HFF-Myc (cell line): ENCODE measurements around the gene SUGT1.
"Not testable (repeated sequence)": the region's sequence is repeated elsewhere in the genome, so short reads cannot be mapped to it uniquely, and the experiment has no call there.

Experiments
- DNase-seq: peaks from one replicate; pipeline ENCODE4 v3.0.0-alpha.2; 2011; ENCODE audit warnings: low read depth; ENCODE audit errors: extremely low read depth
- H3K4me3 ChIP-seq: replicated peaks from 2 replicates; pipeline ENCODE4 v1.5.1; 2011; ENCODE audit warnings: low read depth, mild to moderate bottlenecking, control low read depth, low read length
- TF ChIP-seq, protein P1 (sequence below): IDR thresholded peaks from 2 replicates; pipeline ENCODE4 v1.5.1; 2012; ENCODE audit warnings: mild to moderate bottlenecking, low read depth, low read length, control low read depth; ENCODE audit errors: missing control alignments

SUGT1 gene

DNA sequence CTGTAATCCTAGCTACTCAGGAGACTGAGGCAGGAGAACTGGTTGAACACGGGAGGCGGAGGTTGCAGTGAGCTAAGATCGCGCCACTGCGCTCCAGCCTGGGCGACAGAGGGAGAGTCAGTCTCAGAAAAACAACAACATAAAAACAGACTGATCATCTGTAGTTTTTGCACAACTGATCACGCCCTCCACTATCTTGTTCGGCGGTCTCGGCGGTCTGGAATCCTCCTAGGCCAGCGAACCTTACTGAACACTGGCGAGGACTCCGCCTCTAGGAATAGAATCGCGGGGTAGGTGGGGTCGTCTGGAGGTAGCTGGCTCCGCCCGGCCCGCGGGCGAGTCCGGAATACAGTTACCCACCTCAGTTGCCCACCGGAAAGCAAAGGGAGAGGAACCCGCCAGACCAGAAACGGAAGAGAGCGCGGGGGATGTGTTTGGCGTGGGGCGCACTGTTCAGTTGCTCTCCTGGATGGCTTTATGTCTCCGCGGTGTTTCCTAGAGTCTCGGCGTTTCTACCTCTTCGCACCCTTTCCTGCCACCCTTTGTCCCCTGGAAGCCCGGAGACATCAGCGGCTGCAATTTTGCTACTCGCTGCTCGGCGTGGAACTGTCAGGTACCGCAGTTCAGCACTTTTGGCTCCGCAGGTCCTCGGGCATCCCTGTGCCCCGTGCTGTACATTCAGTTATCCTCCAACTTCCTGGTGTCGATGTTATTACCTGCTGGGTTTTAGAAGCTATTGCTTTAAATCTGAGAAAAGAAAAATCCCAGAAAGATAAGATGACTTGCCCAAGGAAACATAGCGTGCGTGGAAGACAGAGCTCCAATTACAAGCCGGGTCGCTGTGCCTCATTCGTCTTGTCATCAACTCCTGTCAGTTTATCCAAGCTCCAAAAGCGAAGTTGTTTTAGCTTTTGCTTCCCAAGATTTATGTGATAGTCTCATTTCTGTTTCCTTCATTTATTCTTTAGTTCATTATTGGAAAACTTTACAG is 35.3 kb upstream of the SUGT1 start:
- TF ChIP-seq, protein P1, sequence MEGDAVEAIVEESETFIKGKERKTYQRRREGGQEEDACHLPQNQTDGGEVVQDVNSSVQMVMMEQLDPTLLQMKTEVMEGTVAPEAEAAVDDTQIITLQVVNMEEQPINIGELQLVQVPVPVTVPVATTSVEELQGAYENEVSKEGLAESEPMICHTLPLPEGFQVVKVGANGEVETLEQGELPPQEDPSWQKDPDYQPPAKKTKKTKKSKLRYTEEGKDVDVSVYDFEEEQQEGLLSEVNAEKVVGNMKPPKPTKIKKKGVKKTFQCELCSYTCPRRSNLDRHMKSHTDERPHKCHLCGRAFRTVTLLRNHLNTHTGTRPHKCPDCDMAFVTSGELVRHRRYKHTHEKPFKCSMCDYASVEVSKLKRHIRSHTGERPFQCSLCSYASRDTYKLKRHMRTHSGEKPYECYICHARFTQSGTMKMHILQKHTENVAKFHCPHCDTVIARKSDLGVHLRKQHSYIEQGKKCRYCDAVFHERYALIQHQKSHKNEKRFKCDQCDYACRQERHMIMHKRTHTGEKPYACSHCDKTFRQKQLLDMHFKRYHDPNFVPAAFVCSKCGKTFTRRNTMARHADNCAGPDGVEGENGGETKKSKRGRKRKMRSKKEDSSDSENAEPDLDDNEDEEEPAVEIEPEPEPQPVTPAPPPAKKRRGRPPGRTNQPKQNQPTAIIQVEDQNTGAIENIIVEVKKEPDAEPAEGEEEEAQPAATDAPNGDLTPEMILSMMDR, result no peak
- peak; percentile 76 for DNase-seq
- H3K4me3 ChIP-seq, result peak overlapping the region; percentile 98

DNA sequence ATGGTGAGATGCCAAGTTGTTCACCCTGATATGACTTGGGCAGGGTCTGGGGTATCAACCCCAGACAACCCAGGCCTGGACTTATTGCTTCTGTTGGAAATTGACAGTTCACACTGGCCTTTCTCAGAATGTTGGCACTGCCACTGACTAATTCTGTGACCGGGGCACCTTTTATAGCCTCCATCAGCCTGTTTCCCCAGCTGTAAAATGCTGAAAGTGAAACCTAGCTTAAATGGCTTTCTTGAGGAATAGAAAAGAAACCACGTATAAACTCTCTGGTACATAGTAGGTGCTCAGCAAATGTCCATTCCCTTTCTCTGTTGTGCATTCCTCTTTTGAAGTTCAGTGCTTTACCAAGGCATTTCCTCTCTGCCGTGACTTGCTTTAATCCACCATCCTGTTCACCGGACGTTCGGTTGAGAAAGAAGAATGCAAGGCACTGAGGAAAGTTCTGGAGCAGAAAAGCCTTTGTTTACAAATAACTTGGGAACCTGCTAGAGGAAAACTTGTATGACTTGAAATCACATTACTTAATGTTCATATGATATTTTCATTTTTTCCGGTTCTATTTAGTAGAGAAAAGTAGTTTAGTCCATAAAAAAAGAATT is 21.4 kb upstream of the SUGT1 start:
- H3K4me3 ChIP-seq, result not testable (repeated sequence)

DNA sequence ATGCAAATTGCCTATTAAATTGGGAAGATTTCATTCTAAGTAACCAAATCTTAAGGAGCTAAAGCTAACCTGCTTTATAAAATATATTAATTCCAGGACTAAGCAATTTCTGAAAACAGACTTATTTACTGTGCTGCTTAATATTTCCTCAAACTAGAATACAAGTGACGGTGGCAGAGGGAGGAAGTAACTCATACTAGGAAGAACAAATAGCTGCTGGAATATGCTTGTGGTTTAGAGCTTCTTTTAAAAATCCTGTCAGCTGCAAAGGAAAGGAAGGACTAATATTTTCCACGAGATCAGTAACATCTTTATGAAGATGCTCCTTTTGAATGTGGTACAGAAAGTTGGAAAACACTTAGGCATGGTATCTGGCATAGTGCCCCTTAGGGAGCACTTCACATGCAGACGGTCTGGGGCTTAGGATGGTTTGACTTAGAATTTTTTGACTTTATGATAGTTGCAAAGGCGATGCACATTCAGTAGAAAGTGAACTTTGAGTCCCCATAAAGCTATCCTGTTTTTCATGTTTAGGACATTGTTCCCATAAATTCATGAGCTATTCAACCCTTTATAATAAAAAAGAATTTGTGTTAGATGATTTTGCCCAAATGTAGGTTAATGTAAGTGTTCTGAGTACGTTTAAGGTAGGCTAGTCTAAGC is 13.8 kb upstream of the SUGT1 start:
- TF ChIP-seq, protein P1, result no peak
- no peak for DNase-seq
- H3K4me3 ChIP-seq, result no peak overlapping the region

More for the DNA sequence above, 21.4 kb upstream of the SUGT1 start:
- DNase-seq, result not testable (repeated sequence)

DNA sequence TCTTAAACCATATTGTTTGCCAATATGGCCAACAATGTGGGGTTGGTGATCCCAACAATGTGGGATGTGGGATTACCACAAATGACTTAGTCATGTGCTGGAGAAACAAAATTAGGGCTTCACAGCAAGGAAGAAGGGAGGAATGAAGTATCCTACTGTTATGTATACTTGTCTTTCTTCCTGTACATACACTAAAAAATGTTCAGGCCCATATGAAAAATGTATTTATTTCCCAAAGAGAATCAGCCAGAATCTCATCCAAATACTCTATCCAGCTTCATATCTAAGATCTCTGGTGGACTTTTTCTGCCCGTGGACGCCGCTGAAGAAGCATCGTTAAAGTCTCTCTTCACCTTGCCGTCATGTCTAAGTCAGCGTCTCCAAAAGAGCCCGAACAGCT is 10.5 kb upstream of the SUGT1 start, which contains the start of gene HNRNPA1L2:
TSS of gene HNRNPA1L2 (plus strand) at position 301 of the 400 bp plus-strand sequence. CDS start at position 363, 62 bp downstream.
- no peak within 1 kb of the TSS for H3K4me3 ChIP-seq
- TF ChIP-seq, protein P1, result no peak
- DNase-seq, result no peak

DNA sequence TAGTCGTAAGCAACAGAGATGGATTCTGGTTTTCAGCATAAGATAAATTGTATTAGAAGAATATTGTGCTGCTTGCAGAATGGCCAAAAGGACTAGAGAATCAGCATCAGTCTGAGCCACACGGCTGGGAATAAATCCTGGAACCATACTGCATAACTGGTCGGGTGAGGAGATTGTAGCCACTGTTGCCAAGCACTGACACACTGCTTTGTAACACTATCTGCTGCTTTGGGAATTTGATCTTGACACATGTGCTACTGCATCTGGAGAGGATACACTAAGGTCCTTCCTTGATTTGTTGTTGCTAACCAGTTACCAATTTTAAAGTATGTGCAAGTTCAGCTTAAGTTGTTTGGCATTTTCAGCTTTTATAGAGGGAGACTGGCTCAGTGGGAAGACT is 8.5 kb upstream of the SUGT1 start:
- TF ChIP-seq, protein P1, result no peak
- H3K4me3 ChIP-seq, result no peak overlapping the region
- DNase-seq, result peak; percentile 63

DNA sequence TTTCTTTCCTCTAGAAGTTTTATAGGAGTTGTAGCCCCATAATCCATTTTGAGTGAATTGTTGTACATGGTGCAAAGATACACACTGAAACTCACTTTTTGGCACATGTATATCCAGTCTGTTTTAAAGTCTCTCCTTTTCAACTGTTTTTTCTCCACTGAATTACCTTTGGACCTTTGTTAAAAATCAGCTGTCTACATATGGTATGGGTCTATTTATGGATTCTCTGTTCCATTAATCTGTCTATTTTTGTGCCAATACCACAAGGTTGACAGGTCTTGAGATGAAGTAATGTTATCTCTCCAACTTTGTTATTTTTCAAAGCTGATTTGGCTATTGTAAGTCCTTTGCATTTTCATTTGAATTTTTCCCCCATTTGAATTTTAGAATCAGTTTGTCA is 5.7 kb upstream of the SUGT1 start:
- no peak overlapping the region for H3K4me3 ChIP-seq
- no peak for DNase-seq
- TF ChIP-seq, protein P1, result no peak

DNA sequence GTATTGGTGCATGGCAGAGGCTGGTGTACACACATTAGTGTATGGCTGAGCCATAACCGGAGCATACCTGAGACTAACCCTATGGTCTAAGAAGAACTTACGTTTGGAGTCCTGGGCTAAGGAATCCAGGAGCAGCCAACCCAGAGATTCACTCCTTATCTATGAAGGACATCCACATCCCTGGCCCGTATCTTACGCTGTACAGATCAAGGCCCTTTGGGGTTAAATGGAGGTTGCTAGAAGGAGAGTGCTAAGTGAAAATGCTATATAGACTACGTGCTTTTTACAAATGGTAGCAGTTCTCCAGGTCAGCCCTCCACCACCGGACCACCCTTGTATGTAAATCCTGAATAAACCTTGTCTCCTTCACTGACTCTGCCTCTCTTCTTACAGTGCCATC is 1.9 kb upstream of the SUGT1 start:
- no peak for DNase-seq
- TF ChIP-seq, protein P1, result no peak
- peak overlapping the region; percentile 88 for H3K4me3 ChIP-seq
